H7 (cell line): ENCODE results near the gene SLC6A5. TPM values are rescaled to one million over a fixed set of nuclear protein-coding genes. Genes with fewer than 3 reads are reported as not detected.

ENCODE experiments used
- total RNA-seq: library from RNA; depleted of rRNA; stranded (reverse); fragments of >200 nt; shearing (Covaris generic); gene quantifications from 2 replicates; pipeline ENCODE4 v1.2.3, GENCODE V29; 2014; rRNA removed

Gene SLC6A5
- total RNA-seq, 1 experiment from 2014 or later: not detected

Other genes starting within 250 kb of the SLC6A5 start
- gene HTATIP2, start 235.9 kb upstream of the SLC6A5 start, total RNA-seq: 42.5 and 52.2 TPM in 2 replicates
- 49.8 and 58.9 TPM in 2 replicates for gene PRMT3, start 211.9 kb upstream of the SLC6A5 start, total RNA-seq
- 2.6 and 5.1 TPM in 2 replicates for gene NELL1, start 70.0 kb downstream of the SLC6A5 start, total RNA-seq